GM12878 (cell line): Measurements from ENCODE around the gene DQX1. TPM values are rescaled to one million over a fixed set of nuclear protein-coding genes. Genes with fewer than 3 reads are reported as not detected.

ENCODE experiments used
- ATAC-seq: fragments of 200-7000 bp; cut with Tn5 transposase; 3 replicates; pipeline ENCODE4 v1.9.1; 2020; ENCODE audit warnings: mild to moderate bottlenecking, moderate library complexity
- BruUV-seq: library from RNA; stranded (reverse); fragments of 400-500 nt; replicated peaks from 2 replicates; lab custom pipeline; 2021; lab: Mats Ljungman, UMichigan
- CTCF ChIA-PET: fragments of 300-600 bp; sonication (Branson Sonifier 250); formaldehyde crosslinking; extraction: SDS; loops from one replicate; lab custom pipeline; 2021; ENCODE audit warnings: inconsistent platforms; lab: Yijun Ruan, JAX
- POLR2A ChIA-PET: fragments of 350-600 bp; formaldehyde crosslinking; extraction: SDS; loops from one replicate; lab custom pipeline; 2021; ENCODE audit warnings: inconsistent platforms; lab: Charles Lee
- RAD21 ChIA-PET: fragments of 300-600 bp; sonication (Branson Sonifier 250); formaldehyde crosslinking; loops from one replicate; lab custom pipeline; 2023; ENCODE audit warnings: antibody characterized with exemption; ENCODE audit not compliant: unreplicated experiment; lab: Charles Lee
- SMC1A ChIA-PET: fragments of 300-600 bp; sonication (Branson Sonifier 250); formaldehyde crosslinking; loops from one replicate; lab custom pipeline; 2023; ENCODE audit not compliant: unreplicated experiment, uncharacterized antibody; lab: Charles Lee
- DNase-seq: peaks from one replicate; pipeline ENCODE4 v3.0.0-alpha.2; 2011; ENCODE audit warnings: low read depth, low spot score
- FAIRE-seq: peaks from 3 replicates; lab custom pipeline; 2011; peaks lifted over from hg19 to GRCh38; lab: Jason Lieb, UNC
- H2AFZ ChIP-seq: 2 replicates; pipeline ENCODE4 v1.6.0; 2011; ENCODE audit warnings: low read depth, low read length, control low read depth; ENCODE audit not compliant: control insufficient read depth
- H3K27ac ChIP-seq: 2 replicates; pipeline ENCODE4 v1.5.1; 2011; ENCODE audit warnings: control low read depth; ENCODE audit not compliant: control insufficient read depth, insufficient read depth
- H3K27me3 ChIP-seq, 2 experiments: replicated peaks in 1 of 2; 2 replicates each; pipeline versions ENCODE4 v1.6.0 to v1.6.1; 2011; ENCODE audit warnings: low read length in 1 of 2; ENCODE audit not compliant: control insufficient read depth in 2 of 2, insufficient read depth in 2 of 2
- H3K36me3 ChIP-seq, 2 experiments: 2 replicates each; pipeline ENCODE4 v1.5.1; 2011; ENCODE audit warnings: low read length in 1 of 2; ENCODE audit not compliant: control insufficient read depth in 2 of 2, insufficient read depth in 2 of 2
- H3K4me1 ChIP-seq: 2 replicates; pipeline ENCODE4 v1.6.1; 2011; ENCODE audit warnings: mild to moderate bottlenecking, low read length, moderate library complexity, mixed read lengths; ENCODE audit not compliant: control insufficient read depth, insufficient read depth
- H3K4me2 ChIP-seq: 2 replicates; pipeline ENCODE4 v1.6.0; 2011; ENCODE audit warnings: control low read depth; ENCODE audit not compliant: control insufficient read depth, insufficient read depth
- H3K4me3 ChIP-seq: fragments of 200-600 bp; sonication (generic); 2 replicates; pipeline ENCODE4 v1.5.1; 2016
- H3K79me2 ChIP-seq: 2 replicates; pipeline ENCODE4 v1.6.0; 2011; ENCODE audit warnings: low read length; ENCODE audit not compliant: control insufficient read depth, insufficient read depth
- H3K9ac ChIP-seq: 2 replicates; pipeline ENCODE4 v1.8.0; 2011; ENCODE audit warnings: low read length, control low read depth, mixed read lengths; ENCODE audit not compliant: control insufficient read depth, insufficient read depth
- H3K9me3 ChIP-seq: replicated peaks from 3 replicates; pipeline ENCODE4 v1.5.1; 2011; ENCODE audit warnings: mild to moderate bottlenecking, low read length; ENCODE audit not compliant: control insufficient read depth, insufficient read depth
- H4K20me1 ChIP-seq: 2 replicates; pipeline ENCODE4 v1.6.0; 2011; ENCODE audit not compliant: control insufficient read depth, insufficient read depth
- CTCF ChIP-seq, 3 experiments: IDR thresholded peaks in 2 of 3; conservative IDR thresholded peaks in 1 of 3; 2 replicates each; pipeline ENCODE4 v1.5.1; 2011; ENCODE audit warnings: low read depth in 3 of 3, low read length in 3 of 3, mild to moderate bottlenecking in 3 of 3, control low read depth in 2 of 3, moderate library complexity in 2 of 3, inconsistent platforms in 1 of 3, mixed read lengths in 1 of 3; ENCODE audit not compliant: control insufficient read depth in 2 of 3, insufficient read depth in 1 of 3; ENCODE audit errors: extremely low read depth in 1 of 3
- HDGF ChIP-seq: fragments of 450-650 bp; IDR thresholded peaks from 2 replicates; pipeline ENCODE4 v1.6.1; 2016; ENCODE audit warnings: antibody characterized with exemption
- KLF5 ChIP-seq: fragments of 450-650 bp; IDR thresholded peaks from 2 replicates; pipeline ENCODE4 v1.6.1; 2014; ENCODE audit warnings: mild to moderate bottlenecking; ENCODE audit not compliant: partially characterized antibody
- MEF2B ChIP-seq: fragments of 450-650 bp; IDR thresholded peaks from 2 replicates; pipeline ENCODE4 v1.6.1; 2018; ENCODE audit warnings: mild to moderate bottlenecking, moderate library complexity; ENCODE audit not compliant: partially characterized antibody, poor library complexity, severe bottlenecking
- MTA3 ChIP-seq: IDR thresholded peaks from 2 replicates; pipeline ENCODE4 v1.6.1; 2012; ENCODE audit warnings: low read length, inconsistent platforms, borderline replicate concordance
- NFIC ChIP-seq: IDR thresholded peaks from 2 replicates; pipeline ENCODE4 v1.6.1; 2012; ENCODE audit warnings: low read depth, mild to moderate bottlenecking, inconsistent platforms, low read length, moderate library complexity
- NRF1 ChIP-seq: conservative IDR thresholded peaks from 2 replicates; pipeline ENCODE4 v1.6.1; 2011; ENCODE audit warnings: mild to moderate bottlenecking, low read depth, low read length, improper control_type of control experiment
- POU2F2 ChIP-seq: IDR thresholded peaks from 3 replicates; pipeline ENCODE4 v1.6.1; 2011; ENCODE audit warnings: low read depth, mild to moderate bottlenecking, low read length, borderline replicate concordance
- SPI1 ChIP-seq: IDR thresholded peaks from 2 replicates; pipeline ENCODE4 v1.6.1; 2011; ENCODE audit warnings: low read depth, mild to moderate bottlenecking, low read length, moderate library complexity, borderline replicate concordance; ENCODE audit not compliant: insufficient read depth
- WGBS: methylation state at CpG from one replicate; pipeline ENCODE4 v1.1.6; 2016; ENCODE audit warnings: low lambda C conversion rate; ENCODE audit not compliant: insufficient replicate concordance, insufficient coverage; ENCODE audit errors: missing lambda C conversion rate; 5-methylcytosine and 5-hydroxymethylcytosine counted together
- in situ Hi-C: fragments of 300-500 bp; cut with MboI; formaldehyde crosslinking; loops from 9 replicates; pipeline ENCODE4 v1.14.3; 2018; ENCODE audit warnings: mixed read lengths
- intact Hi-C: fragments of 100-400 bp; cut with micrococcal nuclease; formaldehyde crosslinking; loops from one replicate; pipeline ENCODE4 v1.14.2; 2022; ENCODE audit not compliant: unreplicated experiment
- polyA plus RNA-seq, 11 experiments: library from polyadenylated mRNA; depleted of rRNA in 4 of 11; unstranded in 6 of 11; stranded (reverse) in 5 of 11; fragments of >200 nt; fragmentation: Nextera tagmentation in 4 of 11; fragmentation: Illumina TruSeq in 1 of 11; extraction: Ambion mirVana in 4 of 11; extraction: Trizol in 1 of 11; gene quantifications; 1 replicate in 1 of 11; 2 replicates in 10 of 11; pipeline versions ENCODE4 v1.2.1 to v1.2.3, GENCODE V29; 2011 to 2016; ENCODE audit warnings: inconsistent platforms in 2 of 11, missing spikeins in 2 of 11, low read depth in 1 of 11
- total RNA-seq, 4 experiments: library from RNA; depleted of rRNA in 3 of 4; stranded (reverse); fragments of >200 nt in 3 of 4; fragmentation: Illumina TruSeq in 1 of 4; extraction: Trizol in 1 of 4; gene quantifications; 2 replicates each; pipeline versions ENCODE4 v1.2.1 to v1.2.3, GENCODE V29; 2013 to 2021

DQX1 gene
- total and polyA plus RNA-seq, 10 of the 15 experiments (the other 5 are each of a cell fraction or from before 2014, with no cell fraction given) = 0.34 to 2.1 (median 0.86) TPM

- no peak for TF ChIP-seq POU2F2
- no peak for TF ChIP-seq NFIC
- TF ChIP-seq CTCF (IDR thresholded peaks at IDR 0.05 in 2 of 3, conservative IDR thresholded peaks at IDR 0.05 in 1 of 3; ENCODE audit: control insufficient read depth in 2 of 3, extremely low read depth in 1 of 3, insufficient read depth in 1 of 3, low read depth in 3 of 3, low read length in 3 of 3) = peak; percentile 25 to 60 (median 41); a peak in 4 of 6 replicates
- TF ChIP-seq NRF1 = no peak
- no peak for TF ChIP-seq MTA3
Observed at GRCh38 chr2:74532222-74532621, 6.2 kb upstream of the DQX1 start (continued).

GRCh38 chr2:74531666-74532065 is 5.6 kb upstream of the DQX1 start:
- DNase-seq (no peak), FAIRE-seq (no peak), ATAC-seq (no peak)
- SMC1A ChIA-PET = interaction anchor here (0.6 to 9.9 kb wide), 24 partner anchors 11 to 606 kb away, joined by 3 to 208 read pairs (median 8); partner anchors contain the start of genes CCDC142, INO80B, PCGF1 and TTC31
- no peaks in the 10 kb centered on the region for H3K27me3 ChIP-seq
- BruUV-seq = no TSS peak
- H3K4me3 ChIP-seq = peak overlapping the region; percentile 94
- H2AFZ ChIP-seq = no peak overlapping the region
- peak overlapping the region; percentile 96 for H3K27ac ChIP-seq
- H3K4me2 ChIP-seq = peak overlapping the region; percentile 95
- intact Hi-C loops (loop anchor here (1.0 kb wide), 1 partner anchor 48 kb away; the partner anchor contains the start of gene TTC31), in situ Hi-C loops (no loop called here)
- TF ChIP-seq MEF2B (no peak), KLF5 (no peak), HDGF (no peak), SPI1 (peak; percentile 5; the same call in 1 of the 2 replicates)
- no peaks in the 10 kb centered on the region for H3K9me3 ChIP-seq
- CTCF ChIA-PET = interaction anchor here (0.9 to 10.4 kb wide), 26 partner anchors 14 to 282 kb away, joined by 3 to 226 read pairs (median 5); partner anchors contain the start of genes CCDC142, MOGS, MRPL53 and PCGF1
- peak overlapping the region; percentile 92 for H3K9ac ChIP-seq
- peaks cover 12 to 35% of the 10 kb centered on the region in 2 experiments for H3K36me3 ChIP-seq
- no peaks in the 10 kb centered on the region for H4K20me1 ChIP-seq
- peaks cover 50% of the 10 kb centered on the region for H3K79me2 ChIP-seq
- H3K4me1 ChIP-seq = peaks cover 28% of the 10 kb centered on the region
- 58% methylated on average over 7 of the region's 7 CpGs for WGBS
- POLR2A ChIA-PET = interaction anchor here (0.5 to 5.4 kb wide), 18 partner anchors 7 to 354 kb away, joined by 3 to 66 read pairs (median 6); partner anchors contain the start of genes CCDC142, INO80B, MOB1A and PCGF1
- RAD21 ChIA-PET = interaction anchor here (0.9 to 7.5 kb wide), 17 partner anchors 13 to 282 kb away, joined by 3 to 158 read pairs (median 5); partner anchors contain the start of genes CCDC142, LOXL3, PCGF1 and TTC31
